HFFc6 (cell line): ENCODE measurements around the gene ADPRH. TPM values are rescaled to one million over a fixed set of nuclear protein-coding genes. Genes with fewer than 3 reads are reported as not detected.

Source experiments
- DNase-seq: peaks from one replicate; pipeline ENCODE4 v3.0.0-alpha.2; 2018
- H3K27ac Mint-ChIP-seq: 2 replicates; pipeline ENCODE4 v1.8.0; 2020; ENCODE audit warnings: mild to moderate bottlenecking, mixed read lengths
- H3K27me3 Mint-ChIP-seq: 2 replicates; pipeline ENCODE4 v1.8.0; 2021; ENCODE audit warnings: mild to moderate bottlenecking, moderate library complexity, mixed read lengths; ENCODE audit not compliant: insufficient read depth
- H3K36me3 Mint-ChIP-seq: 2 replicates; pipeline ENCODE4 v1.8.0; 2021; ENCODE audit warnings: low read depth, mixed read lengths
- H3K4me1 Mint-ChIP-seq: 2 replicates; pipeline ENCODE4 v1.8.0; 2020; ENCODE audit warnings: low read depth, mixed read lengths
- H3K4me3 Mint-ChIP-seq: 2 replicates; pipeline ENCODE4 v1.8.0; 2020; ENCODE audit warnings: mild to moderate bottlenecking, moderate library complexity, mixed read lengths
- H3K9me3 Mint-ChIP-seq: 2 replicates; pipeline ENCODE4 v1.8.0; 2020; ENCODE audit warnings: mild to moderate bottlenecking, mixed read lengths
- total RNA-seq, 6 experiments: library from RNA; stranded (reverse); fragmentation: NEBNext Ultra II Directional; extraction: Animal tissue kit (Norgen Biotek cat#: 25700); gene quantifications; 2 replicates in 1 of 6; 3 replicates in 5 of 6; pipeline ENCODE4 v1.2.3, GENCODE V29; 2021
- TF ChIP-seq, protein P1 (sequence below): fragments of 200-600 bp; sonication (generic); IDR thresholded peaks from 2 replicates; pipeline ENCODE4 v1.5.0; 2021; ENCODE audit warnings: antibody characterized with exemption, mild to moderate bottlenecking

Gene ADPRH
- total RNA-seq, 6 experiments from 2014 or later = 0.10 to 1.8 (median 0.19) TPM

- no peaks in the 10 kb centered on the region for H3K9me3 Mint-ChIP-seq
- DNase-seq = peak; percentile 43
- H3K27me3 Mint-ChIP-seq = peaks cover 6% of the 10 kb centered on the region; the same call in 1 of the 2 replicates
- TF ChIP-seq, protein P1, sequence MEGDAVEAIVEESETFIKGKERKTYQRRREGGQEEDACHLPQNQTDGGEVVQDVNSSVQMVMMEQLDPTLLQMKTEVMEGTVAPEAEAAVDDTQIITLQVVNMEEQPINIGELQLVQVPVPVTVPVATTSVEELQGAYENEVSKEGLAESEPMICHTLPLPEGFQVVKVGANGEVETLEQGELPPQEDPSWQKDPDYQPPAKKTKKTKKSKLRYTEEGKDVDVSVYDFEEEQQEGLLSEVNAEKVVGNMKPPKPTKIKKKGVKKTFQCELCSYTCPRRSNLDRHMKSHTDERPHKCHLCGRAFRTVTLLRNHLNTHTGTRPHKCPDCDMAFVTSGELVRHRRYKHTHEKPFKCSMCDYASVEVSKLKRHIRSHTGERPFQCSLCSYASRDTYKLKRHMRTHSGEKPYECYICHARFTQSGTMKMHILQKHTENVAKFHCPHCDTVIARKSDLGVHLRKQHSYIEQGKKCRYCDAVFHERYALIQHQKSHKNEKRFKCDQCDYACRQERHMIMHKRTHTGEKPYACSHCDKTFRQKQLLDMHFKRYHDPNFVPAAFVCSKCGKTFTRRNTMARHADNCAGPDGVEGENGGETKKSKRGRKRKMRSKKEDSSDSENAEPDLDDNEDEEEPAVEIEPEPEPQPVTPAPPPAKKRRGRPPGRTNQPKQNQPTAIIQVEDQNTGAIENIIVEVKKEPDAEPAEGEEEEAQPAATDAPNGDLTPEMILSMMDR = no peak
- peak overlapping the region; percentile 71; the same call in 1 of the 2 replicates for H3K27ac Mint-ChIP-seq
- no peaks in the 10 kb centered on the region for H3K36me3 Mint-ChIP-seq
- H3K4me3 Mint-ChIP-seq = no peak overlapping the region
- peaks cover 30% of the 10 kb centered on the region for H3K4me1 Mint-ChIP-seq
These were observed 51.0 kb downstream of the ADPRH start for GRCh38 chr3:119630128-119630879.

GRCh38 chr3:119630880-119631329 lies 51.6 kb downstream of the ADPRH start:
- TF ChIP-seq, protein P1 = no peak

GRCh38 chr3:119631516-119631915 lies 52.2 kb downstream of the ADPRH start:
- peaks cover 38% of the 10 kb centered on the region for H3K4me1 Mint-ChIP-seq
- DNase-seq = no peak
- H3K4me3 Mint-ChIP-seq = no peak overlapping the region
- H3K36me3 Mint-ChIP-seq = no peaks in the 10 kb centered on the region
- no peaks in the 10 kb centered on the region for H3K9me3 Mint-ChIP-seq
- H3K27me3 Mint-ChIP-seq = peaks cover 4% of the 10 kb centered on the region; the same call in 1 of the 2 replicates
- H3K27ac Mint-ChIP-seq = no peak overlapping the region
- TF ChIP-seq, protein P1 = no peak

More at GRCh38 chr3:119630880-119631329, 51.6 kb downstream of the ADPRH start:
- no peaks in the 10 kb centered on the region for H3K9me3 Mint-ChIP-seq
- peak overlapping the region; percentile 71; the same call in 1 of the 2 replicates for H3K27ac Mint-ChIP-seq
- H3K36me3 Mint-ChIP-seq = no peaks in the 10 kb centered on the region
- H3K4me1 Mint-ChIP-seq = peaks cover 32% of the 10 kb centered on the region
- DNase-seq = no peak
- peaks cover 6% of the 10 kb centered on the region; the same call in 1 of the 2 replicates for H3K27me3 Mint-ChIP-seq
- H3K4me3 Mint-ChIP-seq = peak overlapping the region; percentile 22; the same call in 1 of the 2 replicates

DNA sequence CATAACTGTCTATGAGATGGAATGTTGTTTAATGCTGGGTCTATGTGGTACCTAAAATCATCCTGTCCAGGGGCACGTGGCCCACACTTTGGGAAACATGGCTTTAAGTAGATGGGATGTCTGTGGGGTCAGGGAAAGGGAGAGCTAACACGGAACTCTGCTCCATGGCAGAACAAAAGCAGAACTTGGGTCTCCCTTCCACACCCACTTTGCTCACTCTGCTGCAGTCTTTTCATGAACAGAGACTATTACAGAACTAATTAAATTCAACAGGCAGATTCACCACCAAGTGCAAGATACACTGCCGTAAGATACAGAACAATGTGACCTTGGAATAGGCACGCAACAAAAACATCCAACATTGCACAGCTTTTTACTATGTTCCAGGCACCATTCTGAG lies 52.9 kb downstream of the ADPRH start:
- Mint-ChIP-seq H3K36me3 (no peaks in the 10 kb centered on the region), H3K4me1 (peaks cover 45% of the 10 kb centered on the region), H3K27ac (no peak overlapping the region), H3K9me3 (no peaks in the 10 kb centered on the region), H3K4me3 (no peak overlapping the region), H3K27me3 (peaks cover 4% of the 10 kb centered on the region; the same call in 1 of the 2 replicates)
- TF ChIP-seq, protein P1 = no peak
- DNase-seq = no peak

DNA sequence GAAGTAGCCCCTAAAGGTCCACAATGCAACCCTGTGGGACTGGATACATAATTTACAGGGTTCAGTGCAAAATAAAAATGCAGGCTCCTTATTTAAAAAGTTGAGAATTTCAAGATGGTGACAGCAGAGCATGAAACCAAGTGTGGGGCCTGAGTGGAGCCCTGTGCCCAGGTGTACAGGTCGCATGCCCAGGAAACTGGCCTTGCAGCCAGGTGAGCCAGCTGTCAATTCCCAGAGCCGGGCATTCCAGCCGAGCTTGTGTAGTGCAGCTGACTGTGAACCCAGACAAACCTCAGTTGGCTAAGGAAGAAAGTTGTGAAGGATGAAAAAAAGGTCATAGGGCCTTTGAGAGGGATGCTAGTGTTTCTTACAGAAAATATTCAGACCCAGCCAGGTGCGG lies 53.5 kb downstream of the ADPRH start:
- H3K27ac Mint-ChIP-seq = no peak overlapping the region

More for the DNA sequence above, 53.5 kb downstream of the ADPRH start:
- Mint-ChIP-seq H3K36me3 (no peaks in the 10 kb centered on the region), H3K4me3 (no peak overlapping the region), H3K4me1 (peaks cover 51% of the 10 kb centered on the region), H3K27me3 (peaks cover 2% of the 10 kb centered on the region; the same call in 1 of the 2 replicates), H3K9me3 (no peaks in the 10 kb centered on the region)
- TF ChIP-seq, protein P1 = no peak
- no peak for DNase-seq
